Liver (tissue), 9 donors: ENCODE measurements around the gene HDAC5. TPM values are rescaled to one million over a fixed set of nuclear protein-coding genes. Genes with fewer than 3 reads are reported as not detected.

Experiments
- DNase-seq: peaks from one replicate; pipeline ENCODE4 v3.0.0-alpha.2; 2017; ENCODE audit warnings: low spot score
- H3K27ac ChIP-seq, 2 donors: one replicate each; pipeline ENCODE4 v1.7.0; 2013; ENCODE audit warnings: inconsistent platforms in 2 of 2, low read length in 2 of 2, control low read depth in 1 of 2, low read depth in 1 of 2, mild to moderate bottlenecking in 1 of 2
- H3K27me3 ChIP-seq, 4 donors: one replicate each; pipeline versions ENCODE4 v1.6.1 to v1.7.0; 2013; ENCODE audit warnings: low read length in 3 of 4, inconsistent platforms in 1 of 4, mild to moderate bottlenecking in 1 of 4, moderate library complexity in 1 of 4; ENCODE audit not compliant: control insufficient read depth in 4 of 4, insufficient read depth in 4 of 4
- H3K36me3 ChIP-seq, 4 donors: one replicate each; pipeline versions ENCODE4 v1.6.1 to v1.7.0; 2013; ENCODE audit warnings: low read length in 3 of 4, mild to moderate bottlenecking in 3 of 4, low read depth in 1 of 4, moderate library complexity in 1 of 4; ENCODE audit not compliant: control insufficient read depth in 4 of 4, insufficient read depth in 3 of 4
- H3K4me1 ChIP-seq, 4 donors: one replicate each; pipeline versions ENCODE4 v1.6.1 to v1.7.0; 2013; ENCODE audit warnings: low read length in 3 of 4, mild to moderate bottlenecking in 3 of 4, moderate library complexity in 1 of 4; ENCODE audit not compliant: control insufficient read depth in 4 of 4, insufficient read depth in 4 of 4
- H3K4me3 ChIP-seq, 3 donors: one replicate each; pipeline versions ENCODE4 v1.6.1 to v1.7.0; 2013; ENCODE audit warnings: low read length in 3 of 3, control low read depth in 1 of 3, low read depth in 1 of 3, mild to moderate bottlenecking in 1 of 3
- H3K9ac ChIP-seq, 2 donors: one replicate each; pipeline ENCODE4 v1.7.0; 2013; ENCODE audit warnings: low read length in 2 of 2, mild to moderate bottlenecking in 2 of 2, moderate library complexity in 2 of 2, control low read depth in 1 of 2, low read depth in 1 of 2
- H3K9me3 ChIP-seq, 4 donors: one replicate each; pipeline versions ENCODE4 v1.6.1 to v1.7.0; 2013; ENCODE audit warnings: low read length in 3 of 4; ENCODE audit not compliant: control insufficient read depth in 4 of 4
- EGR1 ChIP-seq, 2 donors: IDR thresholded peaks; 2 replicates each; pipeline ENCODE4 v1.6.1; 2016 to 2018; ENCODE audit warnings: antibody characterized with exemption in 2 of 2, low read depth in 2 of 2
- FOXA1 ChIP-seq: IDR thresholded peaks from 2 replicates; pipeline ENCODE4 v1.6.1; 2016; ENCODE audit warnings: antibody characterized with exemption
- FOXA2 ChIP-seq: IDR thresholded peaks from 2 replicates; pipeline ENCODE4 v1.6.1; 2016; ENCODE audit warnings: antibody characterized with exemption
- GABPA ChIP-seq, 2 donors: IDR thresholded peaks in 1 of 2; conservative IDR thresholded peaks in 1 of 2; 2 replicates each; pipeline ENCODE4 v1.6.1; 2016; ENCODE audit warnings: antibody characterized with exemption in 2 of 2, mild to moderate bottlenecking in 1 of 2, moderate library complexity in 1 of 2
- HNF4A ChIP-seq, 2 donors: conservative IDR thresholded peaks; 2 replicates each; pipeline ENCODE4 v1.6.1; 2016; ENCODE audit warnings: antibody characterized with exemption in 2 of 2, mild to moderate bottlenecking in 2 of 2
- HNF4G ChIP-seq: IDR thresholded peaks from 2 replicates; pipeline ENCODE4 v1.6.1; 2016; ENCODE audit warnings: antibody characterized with exemption
- JUND ChIP-seq, 2 donors: IDR thresholded peaks; 2 replicates each; pipeline ENCODE4 v1.6.1; 2016; ENCODE audit warnings: antibody characterized with exemption in 2 of 2
- MAX ChIP-seq: IDR thresholded peaks from 2 replicates; pipeline ENCODE4 v1.6.1; 2016; ENCODE audit warnings: antibody characterized with exemption
- NR2F2 ChIP-seq: IDR thresholded peaks from 2 replicates; pipeline ENCODE4 v1.6.1; 2016; ENCODE audit warnings: antibody characterized with exemption
- RAD21 ChIP-seq, 2 donors: IDR thresholded peaks; 2 replicates each; pipeline ENCODE4 v1.6.1; 2016; ENCODE audit warnings: antibody characterized with exemption in 2 of 2, mild to moderate bottlenecking in 2 of 2
- REST ChIP-seq: IDR thresholded peaks from 2 replicates; pipeline ENCODE4 v1.6.1; 2016; ENCODE audit warnings: antibody characterized with exemption, mild to moderate bottlenecking
- RXRA ChIP-seq, 2 donors: IDR thresholded peaks; 2 replicates each; pipeline ENCODE4 v1.6.1; 2017 to 2018; ENCODE audit warnings: antibody characterized with exemption in 2 of 2, mild to moderate bottlenecking in 1 of 2
- TAF1 ChIP-seq: conservative IDR thresholded peaks from 2 replicates; pipeline ENCODE4 v1.6.1; 2016; ENCODE audit warnings: antibody characterized with exemption, mild to moderate bottlenecking
- YY1 ChIP-seq: IDR thresholded peaks from 2 replicates; pipeline ENCODE4 v1.6.1; 2016; ENCODE audit warnings: antibody characterized with exemption, mild to moderate bottlenecking
- WGBS: extraction: QIAGEN DNeasy Blood & Tissue Kit; methylation state at CpG from one replicate; pipeline ENCODE4 v1.1.7; 2013; 5-methylcytosine and 5-hydroxymethylcytosine counted together
- polyA plus RNA-seq, 2 donors: library from polyadenylated mRNA; stranded (reverse) in 1 of 2; unstranded in 1 of 2; fragments of 200-250 nt in 1 of 2; fragments of >200 nt in 1 of 2; fragmentation: Nextera tagmentation in 1 of 2; extraction: Ambion mirVana in 1 of 2; gene quantifications; one replicate each; pipeline versions ENCODE4 v1.2.1 to v1.2.3, GENCODE V29; 2013 to 2015
- total RNA-seq, 2 donors: library from RNA; depleted of rRNA; stranded (reverse); fragments of >200 nt; gene quantifications; one replicate each; pipeline ENCODE4 v1.2.3, GENCODE V29; 2014
- TF ChIP-seq, protein P1 (sequence below): IDR thresholded peaks from 2 replicates; pipeline ENCODE4 v1.6.1; 2016; ENCODE audit warnings: antibody characterized with exemption
- TF ChIP-seq, protein P2 (sequence below): IDR thresholded peaks from 2 replicates; pipeline ENCODE4 v1.6.1; 2016; ENCODE audit warnings: antibody characterized with exemption
- TF ChIP-seq, protein P3 (sequence below): fragments of 150-350 bp; IDR thresholded peaks from 2 replicates; pipeline ENCODE4 v1.5.1; 2017; ENCODE audit warnings: improper control_type of control experiment, low read depth, low read length; ENCODE audit not compliant: missing input control
- donor health status: healthy.
- donor health status: healthy.
- donor health status: healthy.
- donor health status: healthy.
- donor health status: healthy.

Gene HDAC5
- total and polyA plus RNA-seq, 4 donors, result 5.8 to 20.3 (median 14.4) TPM

DNA sequence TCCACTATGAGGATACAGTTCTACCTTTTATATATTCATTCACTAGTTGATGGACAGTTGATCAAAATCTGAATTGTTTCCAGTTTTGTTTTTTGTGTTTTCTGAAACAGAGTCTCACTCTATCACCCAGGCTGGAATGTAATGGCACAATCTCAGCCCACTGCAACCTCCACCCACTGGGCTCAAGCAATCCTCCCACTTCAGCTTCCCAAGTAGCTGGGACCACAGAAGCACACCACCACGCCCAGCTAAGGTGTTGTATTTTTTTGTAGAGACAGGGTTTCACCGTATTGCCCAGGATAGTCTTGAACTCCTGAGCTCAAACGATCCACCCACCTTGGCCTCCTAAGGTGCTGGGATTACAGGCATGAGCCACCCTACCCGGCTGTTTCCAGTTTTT lies 78.0 kb downstream of the HDAC5 start:
- no peak for DNase-seq
- no peak for TF ChIP-seq HNF4G
- no peak for TF ChIP-seq MAX
- no peak for TF ChIP-seq HNF4A (conservative IDR thresholded peaks at IDR 0.05)
- no peak for TF ChIP-seq REST
- no peak for TF ChIP-seq EGR1 (IDR thresholded peaks at IDR 0.05; ENCODE audit: low read depth in 2 of 2)
- TF ChIP-seq, protein P1, sequence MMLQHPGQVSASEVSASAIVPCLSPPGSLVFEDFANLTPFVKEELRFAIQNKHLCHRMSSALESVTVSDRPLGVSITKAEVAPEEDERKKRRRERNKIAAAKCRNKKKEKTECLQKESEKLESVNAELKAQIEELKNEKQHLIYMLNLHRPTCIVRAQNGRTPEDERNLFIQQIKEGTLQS, result no peak
- TF ChIP-seq, protein P2, sequence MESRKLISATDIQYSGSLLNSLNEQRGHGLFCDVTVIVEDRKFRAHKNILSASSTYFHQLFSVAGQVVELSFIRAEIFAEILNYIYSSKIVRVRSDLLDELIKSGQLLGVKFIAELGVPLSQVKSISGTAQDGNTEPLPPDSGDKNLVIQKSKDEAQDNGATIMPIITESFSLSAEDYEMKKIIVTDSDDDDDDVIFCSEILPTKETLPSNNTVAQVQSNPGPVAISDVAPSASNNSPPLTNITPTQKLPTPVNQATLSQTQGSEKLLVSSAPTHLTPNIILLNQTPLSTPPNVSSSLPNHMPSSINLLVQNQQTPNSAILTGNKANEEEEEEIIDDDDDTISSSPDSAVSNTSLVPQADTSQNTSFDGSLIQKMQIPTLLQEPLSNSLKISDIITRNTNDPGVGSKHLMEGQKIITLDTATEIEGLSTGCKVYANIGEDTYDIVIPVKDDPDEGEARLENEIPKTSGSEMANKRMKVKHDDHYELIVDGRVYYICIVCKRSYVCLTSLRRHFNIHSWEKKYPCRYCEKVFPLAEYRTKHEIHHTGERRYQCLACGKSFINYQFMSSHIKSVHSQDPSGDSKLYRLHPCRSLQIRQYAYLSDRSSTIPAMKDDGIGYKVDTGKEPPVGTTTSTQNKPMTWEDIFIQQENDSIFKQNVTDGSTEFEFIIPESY, result no peak
- Histone ChIP-seq H3K36me3 (peaks cover 4 to 12% (median 8%) of the 10 kb centered on the region in 4 donors), H3K27ac (no peak overlapping the region), H3K4me3 (no peak overlapping the region), H3K9me3 (no peaks in the 10 kb centered on the region), H3K27me3 (no peaks in the 10 kb centered on the region), H3K4me1 (peaks cover 0 to 9% (median 5%) of the 10 kb centered on the region in 4 donors), H3K9ac (no peak overlapping the region)
- WGBS, result 98% methylated on average over 4 of the region's 4 CpGs

DNA sequence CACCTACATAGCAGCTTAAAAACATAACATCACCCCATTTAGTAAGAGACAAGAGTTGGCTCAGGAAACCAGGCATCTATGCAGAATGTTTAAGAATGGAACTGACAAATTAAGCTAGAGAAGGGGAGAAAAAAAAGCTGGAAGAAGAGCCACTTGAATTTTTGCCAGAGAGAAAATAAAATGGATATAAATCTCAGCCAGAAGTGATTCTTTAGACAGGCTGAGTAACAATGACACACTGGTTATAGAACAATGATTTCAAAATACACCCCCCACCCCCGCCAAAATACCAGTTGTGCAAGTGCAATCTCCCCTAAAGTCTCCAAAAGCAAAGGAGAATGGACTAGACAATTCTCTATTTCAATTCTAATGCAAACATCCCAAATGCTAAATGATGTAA lies 79.4 kb downstream of the HDAC5 start:
- Histone ChIP-seq H3K27ac (no peak overlapping the region), H3K9ac (no peak overlapping the region), H3K4me1 (peaks cover 0 to 17% (median 9%) of the 10 kb centered on the region in 4 donors), H3K27me3 (no peaks in the 10 kb centered on the region), H3K36me3 (peaks cover under 1 to 5% (median 3%) of the 10 kb centered on the region in 4 donors), H3K4me3 (no peak overlapping the region), H3K9me3 (no peaks in the 10 kb centered on the region)
- DNase-seq, result no peak
- 77% methylated on average over 1 of the region's 1 CpG for WGBS
- TF ChIP-seq RAD21 (IDR thresholded peaks at IDR 0.05) (no peak), GABPA (IDR thresholded peaks at IDR 0.05 in 1 of 2, conservative IDR thresholded peaks at IDR 0.05 in 1 of 2) (no peak), HNF4G (no peak), FOXA1 (no peak), NR2F2 (no peak), TAF1 (no peak), YY1 (no peak), EGR1 (IDR thresholded peaks at IDR 0.05; ENCODE audit: low read depth in 2 of 2) (no peak), RXRA (IDR thresholded peaks at IDR 0.05) (no peak), HNF4A (conservative IDR thresholded peaks at IDR 0.05) (no peak), REST (no peak), MAX (no peak), JUND (IDR thresholded peaks at IDR 0.05) (no peak), FOXA2 (no peak)
- TF ChIP-seq, protein P3, sequence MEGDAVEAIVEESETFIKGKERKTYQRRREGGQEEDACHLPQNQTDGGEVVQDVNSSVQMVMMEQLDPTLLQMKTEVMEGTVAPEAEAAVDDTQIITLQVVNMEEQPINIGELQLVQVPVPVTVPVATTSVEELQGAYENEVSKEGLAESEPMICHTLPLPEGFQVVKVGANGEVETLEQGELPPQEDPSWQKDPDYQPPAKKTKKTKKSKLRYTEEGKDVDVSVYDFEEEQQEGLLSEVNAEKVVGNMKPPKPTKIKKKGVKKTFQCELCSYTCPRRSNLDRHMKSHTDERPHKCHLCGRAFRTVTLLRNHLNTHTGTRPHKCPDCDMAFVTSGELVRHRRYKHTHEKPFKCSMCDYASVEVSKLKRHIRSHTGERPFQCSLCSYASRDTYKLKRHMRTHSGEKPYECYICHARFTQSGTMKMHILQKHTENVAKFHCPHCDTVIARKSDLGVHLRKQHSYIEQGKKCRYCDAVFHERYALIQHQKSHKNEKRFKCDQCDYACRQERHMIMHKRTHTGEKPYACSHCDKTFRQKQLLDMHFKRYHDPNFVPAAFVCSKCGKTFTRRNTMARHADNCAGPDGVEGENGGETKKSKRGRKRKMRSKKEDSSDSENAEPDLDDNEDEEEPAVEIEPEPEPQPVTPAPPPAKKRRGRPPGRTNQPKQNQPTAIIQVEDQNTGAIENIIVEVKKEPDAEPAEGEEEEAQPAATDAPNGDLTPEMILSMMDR, result no peak
- TF ChIP-seq, protein P1, result no peak
- TF ChIP-seq, protein P2, result no peak
